HG03558 (cell line): ENCODE data around the gene AATF.

Experiments
- ATAC-seq: cut with Tn5 transposase; IDR thresholded peaks from one replicate; pipeline ENCODE4 v1.9.1; 2021; ENCODE audit warnings: moderate number of reproducible peaks; ENCODE audit not compliant: unreplicated experiment; ENCODE audit errors: extremely low read depth

AATF gene

GRCh38 chr17:36948717-36949460, at the start of gene AATF:
Gene AATF (plus strand): TSS chr17:36948954. CDS start chr17:36949126, 172 bp downstream.
- ATAC-seq = peak; percentile 69

GRCh38 chr17:36899250-36900159, 49.2 kb upstream of the AATF start:
- ATAC-seq = no peak

GRCh38 chr17:36900160-36900512, 48.6 kb upstream of the AATF start:
- no peak for ATAC-seq

GRCh38 chr17:36901506-36901905, 47.2 kb upstream of the AATF start:
- no peak for ATAC-seq

- no peak for ATAC-seq
Measured at GRCh38 chr17:36907407-36907806, 41.3 kb upstream of the AATF start.

GRCh38 chr17:36910513-36910912, 38.2 kb upstream of the AATF start:
- ATAC-seq = no peak

GRCh38 chr17:36911001-36911400, 37.8 kb upstream of the AATF start:
- ATAC-seq = no peak

- no peak for ATAC-seq
Measured at GRCh38 chr17:36913132-36913531, 35.6 kb upstream of the AATF start.

- no peak for ATAC-seq
Measured at GRCh38 chr17:36918211-36918691, 30.5 kb upstream of the AATF start.

- no peak for ATAC-seq
Measured at GRCh38 chr17:36919407-36919968, 29.3 kb upstream of the AATF start.

GRCh38 chr17:36920032-36921005, 28.4 kb upstream of the AATF start:
- no peak for ATAC-seq

- no peak for ATAC-seq
Measured at GRCh38 chr17:36921095-36921851, 27.5 kb upstream of the AATF start.

GRCh38 chr17:36922175-36922574, 26.6 kb upstream of the AATF start:
- ATAC-seq = no peak

GRCh38 chr17:36923814-36924221, 24.9 kb upstream of the AATF start:
- ATAC-seq = no peak

GRCh38 chr17:36926226-36926625, 22.5 kb upstream of the AATF start:
- ATAC-seq = no peak

GRCh38 chr17:36926701-36927100, 22.1 kb upstream of the AATF start:
- ATAC-seq = no peak

- no peak for ATAC-seq
Measured at GRCh38 chr17:36928471-36929345, 20.0 kb upstream of the AATF start.
